ENCODE data around the gene MCC. TPM values are rescaled to one million over a fixed set of nuclear protein-coding genes. Genes with fewer than 3 reads are reported as not detected.

Gene MCC
- total RNA-seq, 6 donors from 2014 or later: 12.1 to 67.1 (median 21.3) TPM

DNA sequence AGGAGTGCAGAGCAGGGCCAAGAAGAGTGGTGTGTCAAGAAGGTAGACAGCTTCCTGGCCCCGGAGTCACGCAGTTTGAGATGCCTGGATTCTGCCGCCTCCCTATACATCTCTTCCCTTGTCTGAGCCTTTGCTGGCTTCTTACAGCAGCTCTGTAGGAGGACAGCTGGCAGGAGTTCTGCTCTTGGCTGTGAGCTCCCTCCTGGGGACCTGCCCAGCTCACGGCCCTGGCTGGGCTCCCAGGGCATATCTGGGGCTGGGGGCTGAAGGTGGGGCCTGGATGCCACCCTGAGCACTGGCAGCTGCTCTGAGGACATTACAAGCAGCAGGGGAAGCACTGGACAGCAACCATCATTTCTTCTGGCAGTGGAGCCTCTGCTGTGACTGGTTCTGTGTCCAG is 52.7 kb downstream of the MCC start:
- TF ChIP-seq POLR2A (IDR thresholded peaks at IDR 0.05) (no peak), POLR2AphosphoS5 (IDR thresholded peaks at IDR 0.05) (no peak), EP300 (IDR thresholded peaks at IDR 0.05) (no peak)
- TF ChIP-seq, protein P1, sequence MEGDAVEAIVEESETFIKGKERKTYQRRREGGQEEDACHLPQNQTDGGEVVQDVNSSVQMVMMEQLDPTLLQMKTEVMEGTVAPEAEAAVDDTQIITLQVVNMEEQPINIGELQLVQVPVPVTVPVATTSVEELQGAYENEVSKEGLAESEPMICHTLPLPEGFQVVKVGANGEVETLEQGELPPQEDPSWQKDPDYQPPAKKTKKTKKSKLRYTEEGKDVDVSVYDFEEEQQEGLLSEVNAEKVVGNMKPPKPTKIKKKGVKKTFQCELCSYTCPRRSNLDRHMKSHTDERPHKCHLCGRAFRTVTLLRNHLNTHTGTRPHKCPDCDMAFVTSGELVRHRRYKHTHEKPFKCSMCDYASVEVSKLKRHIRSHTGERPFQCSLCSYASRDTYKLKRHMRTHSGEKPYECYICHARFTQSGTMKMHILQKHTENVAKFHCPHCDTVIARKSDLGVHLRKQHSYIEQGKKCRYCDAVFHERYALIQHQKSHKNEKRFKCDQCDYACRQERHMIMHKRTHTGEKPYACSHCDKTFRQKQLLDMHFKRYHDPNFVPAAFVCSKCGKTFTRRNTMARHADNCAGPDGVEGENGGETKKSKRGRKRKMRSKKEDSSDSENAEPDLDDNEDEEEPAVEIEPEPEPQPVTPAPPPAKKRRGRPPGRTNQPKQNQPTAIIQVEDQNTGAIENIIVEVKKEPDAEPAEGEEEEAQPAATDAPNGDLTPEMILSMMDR (IDR thresholded peaks at IDR 0.05): no peak
- Histone ChIP-seq H3K36me3 (no peaks in the 10 kb centered on the region), H3K27me3 (no peaks in the 10 kb centered on the region), H3K4me3 (no peak overlapping the region), H3K9me3 (no peaks in the 10 kb centered on the region), H3K27ac (no peak overlapping the region), H3K4me1 (no peaks in the 10 kb centered on the region)
- ATAC-seq (ENCODE audit: low FRiP score in 2 of 2) (no peak), DNase-seq (peak in 1 of 2 donors; percentile 25)
- 80 to 100% methylated on average over 1 to 3 of the region's 4 CpGs for WGBS, 2 donors

DNA sequence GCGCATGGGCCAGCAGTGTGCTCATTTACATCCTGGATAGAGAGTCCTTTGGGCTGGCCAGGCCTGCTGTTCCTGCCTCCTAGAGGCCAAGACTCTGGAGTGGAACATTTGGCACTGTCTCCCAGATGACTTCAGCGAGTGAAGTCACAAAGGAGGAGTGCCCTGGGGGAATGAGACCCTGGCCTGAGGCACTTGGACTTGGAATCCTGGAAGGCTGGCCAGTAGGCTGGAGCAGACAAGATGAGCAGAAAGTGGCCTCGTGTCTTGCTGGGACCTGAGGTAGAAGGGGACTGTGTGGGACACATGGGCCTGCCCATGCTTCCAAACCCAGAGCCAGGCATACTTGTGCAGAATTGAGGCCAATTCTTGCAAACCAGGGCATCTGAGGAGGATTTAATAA is 53.4 kb downstream of the MCC start, which contains the start of gene TSSK1B:
TSS of gene TSSK1B (minus strand) at position 101 of the 400 bp plus-strand sequence. CDS start 150 bp downstream, outside the sequence.
- no peak for DNase-seq
- Histone ChIP-seq H3K27me3 (no peaks in the 10 kb centered on the region), H3K36me3 (no peaks in the 10 kb centered on the region), H3K4me1 (no peaks in the 10 kb centered on the region), H3K9me3 (no peaks in the 10 kb centered on the region), H3K4me3 (no peak within 1 kb of the TSS), H3K27ac (no peak within 1 kb of the TSS)
- WGBS, 2 donors: 85 to 86% methylated on average over 3 of the region's 3 CpGs
- ATAC-seq (ENCODE audit: low FRiP score in 2 of 2): peak in 1 of 2 donors; percentile 4
- no peak for TF ChIP-seq EP300 (IDR thresholded peaks at IDR 0.05)
- no peak for TF ChIP-seq POLR2A (IDR thresholded peaks at IDR 0.05)
- TF ChIP-seq, protein P1 (IDR thresholded peaks at IDR 0.05): no peak
- no peak for TF ChIP-seq POLR2AphosphoS5 (IDR thresholded peaks at IDR 0.05)

DNA sequence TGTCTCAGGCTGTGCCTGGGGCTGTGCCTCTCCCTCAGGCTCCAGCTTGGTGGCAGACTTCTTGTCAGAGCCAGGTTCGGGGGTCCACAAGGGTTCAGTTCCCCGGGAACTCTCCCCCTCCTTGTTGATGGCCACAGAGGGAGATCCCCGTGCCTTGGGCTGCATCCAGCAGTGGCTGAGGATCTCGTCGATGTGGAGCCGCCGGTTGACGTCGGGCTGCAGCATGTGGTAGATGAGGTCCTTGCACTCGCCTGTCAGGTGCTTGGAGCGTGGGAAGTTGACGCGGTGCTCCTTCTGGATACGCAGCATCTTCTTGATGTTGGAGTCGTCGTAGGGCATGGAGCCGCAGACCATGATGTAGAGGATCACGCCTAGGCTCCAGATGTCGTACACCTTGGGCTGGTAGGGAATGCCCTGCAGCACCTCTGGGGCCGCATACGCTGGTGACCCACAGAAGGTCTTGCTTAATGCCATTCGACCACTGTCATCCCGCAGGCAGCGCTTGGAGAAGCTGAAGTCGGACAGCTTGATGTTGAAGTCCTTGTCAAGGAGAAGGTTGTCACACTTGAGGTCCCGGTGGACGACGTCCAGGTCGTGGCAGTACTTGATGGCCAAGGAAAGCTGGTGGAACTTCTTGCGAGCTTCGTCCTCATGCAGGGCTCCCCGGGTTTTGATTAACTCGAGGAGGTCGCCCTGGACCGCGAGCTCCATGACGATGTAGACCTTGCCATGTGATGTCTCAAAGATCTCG is 54.2 kb downstream of the MCC start:
- H3K4me3 ChIP-seq: no peak overlapping the region
- no peaks in the 10 kb centered on the region for H3K4me1 ChIP-seq
- DNase-seq (peak in 1 of 2 donors; percentile 47), ATAC-seq (ENCODE audit: low FRiP score in 2 of 2) (no peak)
- H3K27me3 ChIP-seq: no peaks in the 10 kb centered on the region
- H3K36me3 ChIP-seq: no peaks in the 10 kb centered on the region
- 95 to 96% methylated on average over 23 to 38 of the region's 38 CpGs for WGBS, 2 donors
- TF ChIP-seq POLR2AphosphoS5 (IDR thresholded peaks at IDR 0.05): no peak
- no peak for TF ChIP-seq EP300 (IDR thresholded peaks at IDR 0.05)
- TF ChIP-seq, protein P1 (IDR thresholded peaks at IDR 0.05): no peak
- no peak for TF ChIP-seq POLR2A (IDR thresholded peaks at IDR 0.05)
- H3K9me3 ChIP-seq: no peaks in the 10 kb centered on the region
- H3K27ac ChIP-seq: no peak overlapping the region

DNA sequence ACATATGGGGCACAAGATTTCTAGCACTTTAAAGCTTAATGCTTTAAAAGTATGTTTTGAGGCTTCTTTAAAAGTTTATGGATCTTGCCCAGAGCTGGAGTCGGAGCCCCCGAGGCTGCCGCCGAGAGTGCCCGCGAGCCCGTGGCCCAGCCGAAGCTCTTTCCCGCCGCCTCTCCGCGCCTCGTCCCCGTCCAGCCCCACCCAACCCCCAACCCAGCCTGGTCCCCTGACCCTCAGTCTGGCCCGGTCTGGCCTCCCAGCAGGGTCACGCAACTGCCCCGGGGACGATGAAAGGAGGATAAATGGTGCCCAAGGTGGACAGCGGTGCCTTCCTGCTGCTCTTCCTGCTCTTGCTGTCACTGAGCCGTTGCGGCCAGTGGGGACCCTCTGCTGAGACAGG is 55.2 kb downstream of the MCC start:
- TF ChIP-seq EP300 (IDR thresholded peaks at IDR 0.05) (no peak), POLR2AphosphoS5 (IDR thresholded peaks at IDR 0.05) (no peak), POLR2A (IDR thresholded peaks at IDR 0.05) (no peak)
- no peak overlapping the region for H3K27ac ChIP-seq
- no peaks in the 10 kb centered on the region for H3K9me3 ChIP-seq
- ATAC-seq (ENCODE audit: low FRiP score in 2 of 2) (no peak), DNase-seq (peak in 1 of 2 donors; percentile 70)
- WGBS, 2 donors: 92 to 95% methylated on average over 15 to 21 of the region's 21 CpGs
- H3K4me3 ChIP-seq: no peak overlapping the region
- H3K36me3 ChIP-seq: no peaks in the 10 kb centered on the region
- H3K27me3 ChIP-seq: no peaks in the 10 kb centered on the region
- H3K4me1 ChIP-seq: no peaks in the 10 kb centered on the region

DNA sequence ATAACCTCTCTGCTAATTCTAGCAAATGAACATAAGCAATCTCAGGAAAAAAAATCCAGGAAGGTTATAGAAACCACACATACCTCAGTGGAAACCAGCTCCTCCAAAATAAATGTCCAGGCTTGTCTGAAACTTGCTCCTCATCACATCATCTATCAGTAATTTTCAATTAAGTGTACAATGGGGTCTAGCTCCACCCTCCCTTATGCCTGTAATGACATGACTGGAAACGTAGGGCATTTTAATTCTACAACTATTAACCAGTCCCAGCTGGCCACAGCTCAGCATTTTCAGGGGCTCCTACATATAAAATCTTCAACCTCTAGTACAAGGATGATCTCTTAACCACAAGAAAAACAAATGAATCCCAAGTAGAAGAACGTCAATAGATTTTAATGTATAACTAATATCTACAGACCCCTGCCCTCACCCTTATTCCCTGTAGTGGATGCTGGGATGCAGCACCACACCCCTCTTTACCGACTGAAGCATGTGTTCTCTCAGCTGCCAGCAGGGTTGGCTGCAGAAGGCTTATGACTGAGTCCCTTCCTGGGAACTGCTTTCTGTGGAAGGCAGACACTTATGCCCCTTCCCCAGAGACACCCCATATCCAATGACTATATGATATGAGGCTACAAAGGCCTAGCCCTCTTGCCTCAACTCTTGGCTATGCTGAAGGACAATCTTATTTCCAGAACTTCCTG is 60.2 kb downstream of the MCC start:
- H3K4me3 ChIP-seq: no peak overlapping the region
- no peaks in the 10 kb centered on the region for H3K9me3 ChIP-seq
- 79 to 80% methylated on average over 3 of the region's 3 CpGs for WGBS, 2 donors
- no peak for DNase-seq
- H3K27ac ChIP-seq: no peak overlapping the region
- no peak for ATAC-seq (ENCODE audit: low FRiP score in 2 of 2)
- H3K36me3 ChIP-seq: no peaks in the 10 kb centered on the region
- H3K4me1 ChIP-seq: no peaks in the 10 kb centered on the region
- no peak for TF ChIP-seq POLR2A (IDR thresholded peaks at IDR 0.05)
- TF ChIP-seq, protein P1 (IDR thresholded peaks at IDR 0.05): no peak
- no peak for TF ChIP-seq POLR2AphosphoS5 (IDR thresholded peaks at IDR 0.05)
- no peak for TF ChIP-seq EP300 (IDR thresholded peaks at IDR 0.05)
- no peaks in the 10 kb centered on the region for H3K27me3 ChIP-seq

All from upper lobe of left lung (tissue), 6 donors.